Myocyte (in vitro differentiated cells): ENCODE results near the gene LRP1. TPM values are rescaled to one million over a fixed set of nuclear protein-coding genes. Genes with fewer than 3 reads are reported as not detected.

ENCODE experiments used
- DNase-seq: peaks from one replicate; pipeline ENCODE4 v3.0.0-alpha.2; 2012; ENCODE audit warnings: low read depth
- total RNA-seq: library from RNA; depleted of rRNA; stranded (reverse); fragments of >200 nt; gene quantifications from 2 replicates; pipeline ENCODE4 v1.2.3, GENCODE V29; 2014

LRP1 gene
- total RNA-seq, 1 donor from 2014 or later: 40.0 TPM

DNA sequence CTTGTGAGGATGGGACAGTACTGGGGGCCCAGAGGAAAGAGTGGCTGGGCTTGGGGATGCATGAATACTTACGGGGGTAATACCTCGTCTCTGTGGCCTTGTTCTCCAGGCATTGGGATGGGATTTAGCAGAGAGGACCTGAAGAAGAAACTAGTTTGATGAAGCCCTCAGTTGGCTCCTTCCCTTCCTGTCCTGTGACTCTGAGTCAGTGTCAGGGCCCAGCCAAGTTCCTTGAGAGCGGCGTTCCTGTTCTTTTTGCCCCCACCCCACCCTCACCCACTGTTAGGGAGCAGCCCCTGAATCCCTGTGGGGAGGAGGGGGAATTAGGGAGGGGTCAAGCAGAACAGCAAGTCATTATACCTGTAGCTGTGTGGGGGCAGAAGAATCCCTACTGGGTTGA, 24.4 kb downstream of the LRP1 start:
- no peak for DNase-seq

DNA sequence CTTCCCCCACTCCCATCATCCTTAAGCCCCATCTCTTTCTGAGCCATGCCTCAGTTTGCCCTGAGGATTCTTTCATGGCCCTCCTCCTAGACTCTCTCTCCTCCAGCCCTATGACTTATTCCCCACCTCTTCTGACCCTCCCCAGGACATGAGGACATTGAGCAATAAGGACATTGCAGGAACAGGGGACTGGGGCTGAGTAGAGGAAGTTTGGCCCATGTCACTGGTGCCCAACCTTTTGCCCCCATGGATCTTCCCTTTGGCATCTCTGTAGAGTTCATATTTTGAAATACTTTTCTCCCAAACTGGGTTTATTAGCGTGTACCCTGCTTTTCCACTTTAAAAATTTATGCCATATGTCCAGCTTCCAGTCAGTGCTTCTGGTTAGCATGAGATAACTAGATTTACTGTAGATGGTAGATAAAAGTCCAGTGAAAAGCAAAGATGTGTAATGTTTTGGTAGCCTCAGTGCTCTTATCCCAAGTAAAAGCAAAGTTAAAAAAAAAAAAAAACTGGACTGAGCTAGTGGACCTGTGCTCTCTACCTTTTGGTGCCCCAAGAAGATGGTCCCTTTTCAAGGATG, 25.2 kb downstream of the LRP1 start:
- DNase-seq: no peak

DNA sequence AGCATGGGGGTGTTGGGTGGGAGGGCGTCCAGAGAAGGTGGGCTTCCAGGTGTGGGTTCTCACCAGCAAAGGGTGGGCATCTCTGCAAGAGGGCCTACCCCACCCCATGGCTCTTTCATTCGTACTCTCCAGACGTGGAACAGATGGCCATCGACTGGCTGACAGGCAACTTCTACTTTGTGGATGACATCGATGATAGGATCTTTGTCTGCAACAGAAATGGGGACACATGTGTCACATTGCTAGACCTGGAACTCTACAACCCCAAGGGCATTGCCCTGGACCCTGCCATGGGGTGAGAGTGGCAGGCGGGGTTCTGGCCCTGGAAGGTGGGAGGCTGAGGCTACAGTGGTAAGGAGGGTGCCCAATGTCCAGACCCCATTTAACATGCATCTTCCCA, 25.8 kb downstream of the LRP1 start:
- DNase-seq: no peak

GRCh38 chr12:57154804-57155434, 26.6 kb downstream of the LRP1 start:
- no peak for DNase-seq

- no peak for DNase-seq
These were observed 28.6 kb downstream of the LRP1 start for GRCh38 chr12:57156701-57157403.

DNA sequence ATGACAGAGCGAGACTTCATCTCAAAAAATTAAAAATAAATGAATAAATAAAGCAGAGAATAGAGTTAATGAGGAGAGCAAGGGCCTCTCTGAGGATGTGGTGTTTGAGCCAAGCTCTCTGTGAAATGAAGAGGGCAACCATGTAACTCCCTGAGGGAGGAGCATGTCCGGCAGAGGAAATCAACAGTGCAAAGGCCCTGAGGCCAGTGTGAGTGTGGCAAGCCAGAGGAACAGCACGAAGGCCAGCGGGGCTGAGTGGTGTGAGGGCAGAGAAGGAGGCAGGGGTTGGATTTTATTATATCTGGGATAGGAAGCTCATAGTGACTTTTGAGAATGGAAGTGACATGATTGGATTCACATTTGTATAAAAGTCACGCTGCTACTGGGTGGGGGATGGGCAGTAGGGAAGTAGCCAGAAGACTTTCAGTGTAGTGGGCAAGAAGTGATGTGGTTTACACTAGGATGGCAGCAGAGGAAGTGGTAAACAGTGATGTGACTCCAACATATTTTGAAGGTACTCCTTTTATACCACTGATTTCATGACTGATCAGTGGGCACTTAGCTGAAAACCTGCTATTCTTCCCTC, 29.4 kb downstream of the LRP1 start:
- no peak for DNase-seq

DNA sequence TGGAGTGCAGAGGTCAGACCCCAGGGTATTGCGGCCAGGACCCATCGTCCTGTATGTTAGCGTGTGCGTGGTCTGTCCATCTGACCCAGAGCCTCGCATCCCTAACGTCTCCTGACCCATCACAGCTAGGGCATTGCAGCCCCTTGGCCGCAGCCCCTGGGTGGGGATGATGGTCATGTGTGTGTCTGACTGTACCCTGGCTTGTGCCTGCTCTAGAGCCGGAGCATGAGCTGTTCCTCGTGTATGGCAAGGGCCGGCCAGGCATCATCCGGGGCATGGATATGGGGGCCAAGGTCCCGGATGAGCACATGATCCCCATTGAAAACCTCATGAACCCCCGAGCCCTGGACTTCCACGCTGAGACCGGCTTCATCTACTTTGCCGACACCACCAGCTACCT, 29.9 kb downstream of the LRP1 start:
- DNase-seq: no peak

DNA sequence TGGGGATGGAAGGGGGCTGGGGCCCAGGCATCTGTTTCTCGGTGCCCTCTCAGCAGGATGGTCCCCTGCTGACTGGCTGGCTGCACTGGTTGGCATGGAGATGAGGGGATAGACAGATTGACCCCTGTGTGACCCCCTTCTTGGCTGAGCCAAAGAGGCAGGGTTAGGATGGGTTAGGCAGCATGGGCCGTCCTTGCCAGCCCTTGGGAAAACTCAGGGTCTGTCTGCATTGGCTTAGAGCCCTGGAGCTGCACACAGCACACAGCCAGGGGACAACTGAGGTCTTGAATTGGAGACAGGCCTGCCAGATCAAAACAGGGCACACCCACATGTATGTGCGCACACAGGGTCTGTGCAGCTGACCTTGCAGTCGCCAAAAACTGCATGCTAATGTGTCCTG, 30.4 kb downstream of the LRP1 start:
- no peak for DNase-seq

- DNase-seq: no peak
These were observed 31.0 kb downstream of the LRP1 start for GRCh38 chr12:57159311-57159710.

DNA sequence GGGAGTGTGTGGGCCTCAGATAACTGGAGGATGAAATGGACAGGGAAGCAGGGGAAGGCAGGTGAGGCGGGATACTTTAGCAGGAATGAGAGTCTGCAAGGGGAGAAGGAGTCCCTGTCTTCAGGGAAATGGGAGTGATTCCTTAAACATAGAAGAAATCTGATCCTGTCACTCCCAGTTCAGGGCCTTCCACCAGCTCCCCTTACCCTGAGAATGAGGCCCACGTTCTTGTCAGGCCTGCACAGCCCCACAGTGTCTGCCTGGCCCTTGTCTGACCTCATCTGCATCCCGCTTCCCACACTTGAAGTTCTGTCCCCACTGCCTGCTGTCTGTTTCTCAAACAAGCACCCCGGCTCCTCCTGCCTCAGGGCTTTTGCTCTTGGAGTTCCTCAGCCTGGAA, 31.8 kb downstream of the LRP1 start:
- no peak for DNase-seq

DNA sequence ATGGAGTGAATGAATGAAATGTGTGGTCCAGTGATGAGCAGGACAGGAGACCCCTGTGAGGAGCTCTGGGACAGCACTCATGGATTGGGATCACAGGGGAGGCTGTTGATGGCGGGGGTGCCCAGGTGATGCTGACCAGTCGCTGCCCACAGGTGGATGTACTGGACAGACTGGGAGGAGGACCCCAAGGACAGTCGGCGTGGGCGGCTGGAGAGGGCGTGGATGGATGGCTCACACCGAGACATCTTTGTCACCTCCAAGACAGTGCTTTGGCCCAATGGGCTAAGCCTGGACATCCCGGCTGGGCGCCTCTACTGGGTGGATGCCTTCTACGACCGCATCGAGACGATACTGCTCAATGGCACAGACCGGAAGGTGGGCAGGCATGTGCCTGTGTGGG, 32.5 kb downstream of the LRP1 start:
- no peak for DNase-seq

DNA sequence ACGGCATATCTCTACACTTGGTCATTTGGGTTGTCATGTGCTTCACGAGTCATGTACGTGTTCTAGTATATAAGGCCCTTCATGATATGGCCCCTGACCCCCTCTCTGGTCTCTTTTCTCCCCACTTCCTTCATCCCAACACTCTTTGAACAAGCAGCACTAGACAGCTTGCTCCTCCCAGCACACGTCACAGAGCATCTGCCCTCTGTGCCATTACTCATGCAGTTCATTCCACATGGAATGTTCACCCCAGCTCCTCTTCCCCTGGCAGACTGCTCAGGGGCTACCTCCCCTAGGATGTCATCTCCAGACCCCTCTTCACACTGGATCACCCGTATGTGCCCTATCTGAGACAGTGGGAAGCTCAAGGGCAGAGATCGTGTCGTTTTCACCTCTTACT, 33.2 kb downstream of the LRP1 start:
- DNase-seq: no peak

GRCh38 chr12:57162553-57163125, 34.4 kb downstream of the LRP1 start:
- no peak for DNase-seq

GRCh38 chr12:57164454-57164853, 36.2 kb downstream of the LRP1 start:
- DNase-seq: no peak

GRCh38 chr12:57164966-57165625, 36.8 kb downstream of the LRP1 start:
- DNase-seq: no peak

DNA sequence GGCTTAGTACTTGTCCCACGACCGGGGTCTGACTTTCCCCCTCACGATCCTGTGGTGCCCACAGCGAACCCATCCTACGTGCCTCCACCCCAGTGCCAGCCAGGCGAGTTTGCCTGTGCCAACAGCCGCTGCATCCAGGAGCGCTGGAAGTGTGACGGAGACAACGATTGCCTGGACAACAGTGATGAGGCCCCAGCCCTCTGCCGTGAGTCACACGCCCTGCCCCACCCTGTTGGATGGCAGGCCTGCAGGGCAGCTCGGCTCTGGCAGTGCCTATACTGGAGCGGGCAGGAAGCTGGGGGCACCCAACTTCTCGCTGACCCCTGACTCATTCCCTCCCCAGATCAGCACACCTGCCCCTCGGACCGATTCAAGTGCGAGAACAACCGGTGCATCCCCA, 37.5 kb downstream of the LRP1 start:
- DNase-seq: peak; percentile 43

GRCh38 chr12:57166971-57167371, 38.7 kb downstream of the LRP1 start:
- no peak for DNase-seq

DNA sequence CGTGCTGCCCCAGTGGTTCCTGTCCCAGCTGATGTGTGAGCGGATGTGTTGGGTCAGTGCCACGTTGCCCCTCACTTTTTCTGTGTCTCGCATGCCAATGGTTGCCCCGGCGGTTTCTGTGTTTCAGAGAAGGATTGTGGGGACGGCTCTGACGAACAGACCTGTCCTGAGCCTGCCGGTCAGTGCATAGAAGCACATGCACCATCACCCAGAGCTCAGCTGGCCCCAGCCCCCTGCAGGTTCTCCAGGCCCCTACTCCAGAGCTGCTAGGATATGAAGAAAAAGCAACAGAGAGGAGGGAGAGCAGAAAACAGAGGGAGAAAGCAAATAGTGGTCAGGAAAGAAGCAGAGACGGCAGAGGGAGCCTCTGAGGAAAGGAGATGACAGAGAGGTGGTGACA, 39.8 kb downstream of the LRP1 start:
- no peak for DNase-seq

DNA sequence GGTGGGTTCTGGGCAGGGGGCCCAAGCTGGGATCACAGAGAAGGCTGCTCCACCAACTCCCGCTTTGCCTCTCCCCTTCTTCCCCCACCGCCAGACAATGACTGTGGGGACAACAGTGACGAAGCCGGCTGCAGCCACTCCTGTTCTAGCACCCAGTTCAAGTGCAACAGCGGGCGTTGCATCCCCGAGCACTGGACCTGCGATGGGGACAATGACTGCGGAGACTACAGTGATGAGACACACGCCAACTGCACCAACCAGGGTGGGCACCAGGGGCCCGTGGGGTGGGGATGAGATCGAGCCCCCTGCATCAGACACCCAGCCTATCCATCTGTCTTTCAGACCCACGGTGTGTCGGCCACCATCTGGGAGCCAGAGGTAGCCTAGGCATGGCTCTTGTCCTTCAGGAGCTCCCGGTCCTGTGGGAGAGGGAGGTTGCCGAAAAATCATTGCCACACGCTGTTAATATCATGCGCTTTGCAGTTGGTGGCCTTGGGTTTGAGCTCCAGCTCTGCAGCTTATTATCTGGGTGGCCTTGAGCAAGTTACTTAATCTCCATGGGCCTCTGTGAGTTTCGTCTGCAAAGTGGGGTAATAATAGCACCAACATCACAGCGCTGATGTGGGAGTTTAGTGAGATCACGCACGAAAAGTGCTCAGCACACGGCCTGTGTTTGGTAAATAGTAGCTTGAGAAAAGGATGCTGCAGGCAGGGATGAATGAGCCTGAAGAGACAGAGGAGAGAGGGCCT, 40.9 kb downstream of the LRP1 start:
- DNase-seq: no peak

DNA sequence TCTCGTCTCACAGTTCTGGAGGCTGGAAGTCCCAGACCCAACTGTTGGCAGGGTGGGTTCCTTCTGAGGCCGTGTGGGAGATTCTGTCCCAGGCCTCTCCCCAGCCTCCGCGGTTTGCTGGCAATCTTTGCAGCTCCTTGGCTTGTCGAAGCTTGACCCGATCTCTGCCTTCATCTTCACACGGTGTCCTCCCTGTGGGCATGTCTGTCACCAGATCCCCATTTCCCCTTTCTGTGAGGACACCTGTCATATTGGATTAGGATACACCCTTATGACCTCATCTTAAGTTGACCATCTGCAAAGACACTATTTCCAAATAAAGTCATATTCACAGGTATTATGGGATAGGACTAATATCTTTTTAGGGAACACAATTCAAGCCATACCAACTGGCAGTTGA, 41.7 kb downstream of the LRP1 start:
- DNase-seq: peak; percentile 65

DNA sequence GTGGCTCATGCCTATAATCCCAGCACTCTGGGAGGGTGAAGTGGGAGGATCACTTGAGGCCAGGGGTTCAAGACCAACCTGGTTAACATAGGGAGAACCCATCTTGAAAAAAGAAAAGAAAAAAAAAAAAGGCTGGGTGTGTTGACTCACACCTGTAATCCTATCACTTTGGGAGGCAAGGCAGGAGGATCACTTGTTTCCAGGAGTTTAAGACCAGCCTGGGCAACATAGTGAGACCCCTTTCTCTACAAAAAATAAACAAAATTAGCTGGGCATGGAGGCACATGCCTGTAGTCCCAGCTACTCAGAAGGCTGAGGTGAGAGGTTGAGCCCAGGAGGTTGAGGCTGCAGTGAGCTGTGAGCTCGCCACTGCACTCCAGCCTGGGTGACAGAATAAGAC, 42.1 kb downstream of the LRP1 start:
- no peak for DNase-seq
